Ovary (tissue), 9 donors: Measurements from ENCODE around the gene SRPK1. TPM values are rescaled to one million over a fixed set of nuclear protein-coding genes. Genes with fewer than 3 reads are reported as not detected.
"Not testable (repeated sequence)": the region's sequence is repeated elsewhere in the genome, so short reads cannot be mapped to it uniquely, and the experiment has no call there.

ENCODE experiments used
- DNase-seq, 5 donors: peaks; one replicate each; pipeline ENCODE4 v3.0.0-alpha.2; 2019 to 2020
- H3K27ac ChIP-seq, 2 donors: fragments of 200-600 bp; one replicate each; pipeline versions ENCODE4 v1.5.1 to v1.8.0; 2019 to 2022
- H3K27me3 ChIP-seq: fragments of 200-600 bp; one replicate; pipeline ENCODE4 v1.8.0; 2022
- H3K36me3 ChIP-seq: fragments of 200-600 bp; sonication (generic); one replicate; pipeline ENCODE4 v1.5.1; 2019
- H3K4me1 ChIP-seq: one replicate; pipeline ENCODE4 v1.8.1; 2013; ENCODE audit warnings: mild to moderate bottlenecking, moderate library complexity; ENCODE audit not compliant: insufficient read depth
- H3K4me3 ChIP-seq: fragments of 200-600 bp; sonication (generic); one replicate; pipeline ENCODE4 v1.5.1; 2017
- H3K9me3 ChIP-seq, 2 donors: fragments of 200-600 bp in 1 of 2; sonication (generic) in 1 of 2; one replicate each; pipeline versions ENCODE4 v1.5.1 to v1.8.1; 2013 to 2019; ENCODE audit warnings: mild to moderate bottlenecking in 1 of 2, moderate library complexity in 1 of 2
- EP300 ChIP-seq: sonication (generic); formaldehyde crosslinking; IDR thresholded peaks from one replicate; pipeline ENCODE4 v1.6.1; 2017; ENCODE audit warnings: antibody characterized with exemption
- POLR2A ChIP-seq: fragments of 450-650 bp; IDR thresholded peaks from one replicate; pipeline ENCODE4 v1.6.1; 2017; ENCODE audit warnings: antibody characterized with exemption, mild to moderate bottlenecking, moderate library complexity
- WGBS, 3 donors: extraction: QIAGEN DNeasy Blood & Tissue Kit in 1 of 3; methylation state at CpG; one replicate each; pipeline versions ENCODE4 v1.1.5 to v1.1.7; 2013 to 2017; 5-methylcytosine and 5-hydroxymethylcytosine counted together
- intact Hi-C, 4 donors: fragments of 100-400 bp; cut with DNase I; formaldehyde crosslinking; loops; one replicate each; pipeline versions ENCODE4 v1.11.0 to v1.15.1; 2022 to 2023
- polyA plus RNA-seq, 2 donors: library from polyadenylated mRNA; stranded (reverse); fragments of 200-250 nt in 1 of 2; fragments of 350-450 nt in 1 of 2; fragmentation: Illumina TruSeq in 1 of 2; extraction: RNeasy Lipid Tissue Mini Kit (QIAGEN cat#74804) in 1 of 2; gene quantifications; one replicate each; pipeline ENCODE4 v1.2.3, GENCODE V29; 2013 to 2014
- total RNA-seq, 7 donors: library from RNA; depleted of rRNA in 2 of 7; stranded (reverse); fragments of >200 nt in 2 of 7; fragmentation: NEBNext Ultra II Directional in 3 of 7; extraction: Animal tissue kit (Norgen Biotek cat#: 25700) in 3 of 7; gene quantifications; one replicate each; pipeline versions ENCODE4 v1.1.0 to v1.2.4, GENCODE V29; 2016 to 2023
- TF ChIP-seq, protein P1 (sequence below), 3 donors: fragments of 450-650 bp in 2 of 3; fragments of 200-600 bp in 1 of 3; IDR thresholded peaks; one replicate each; pipeline versions ENCODE4 v1.5.1 to v1.8.0; 2016 to 2022; ENCODE audit warnings: antibody characterized with exemption in 3 of 3, mild to moderate bottlenecking in 1 of 3
- donor health status: DM: no; HTN: no; CAD: no; lungs with moderate emphysema.
- donor health status: DM: no; HTN: no; CAD: no.
- donor health status: Bipolar disorder and iron deficiency.
- donor health status: DM: yes; HTN: yes; CAD: no.
- donor health status: DM: no; HTN: no; CAD: no.
- donor health status: DM: yes; HTN: yes; CAD: no.

The SRPK1 gene
- total and polyA plus RNA-seq, 9 donors, result 7.3 to 28.4 (median 23.3) TPM

DNA sequence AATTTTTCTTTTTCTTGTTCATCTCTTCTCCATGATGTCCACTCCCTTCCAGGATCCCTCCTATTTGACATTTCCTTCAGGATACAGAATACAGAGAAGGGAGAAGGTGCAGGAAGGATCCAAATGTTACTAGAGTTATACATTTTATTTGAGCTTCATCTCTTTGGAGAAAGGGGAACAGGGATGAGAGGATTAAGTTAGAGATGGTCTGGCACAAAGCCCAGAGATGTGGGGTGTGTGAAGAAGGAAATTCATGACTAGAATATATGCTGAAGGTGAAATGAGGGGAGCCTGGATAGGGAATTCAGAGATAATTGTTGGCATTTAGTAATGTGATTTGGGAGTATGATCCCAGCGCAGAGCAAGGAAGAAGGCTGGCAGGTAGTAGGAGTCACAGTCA, 22.5 kb upstream of the SRPK1 start:
- TF ChIP-seq, protein P1, sequence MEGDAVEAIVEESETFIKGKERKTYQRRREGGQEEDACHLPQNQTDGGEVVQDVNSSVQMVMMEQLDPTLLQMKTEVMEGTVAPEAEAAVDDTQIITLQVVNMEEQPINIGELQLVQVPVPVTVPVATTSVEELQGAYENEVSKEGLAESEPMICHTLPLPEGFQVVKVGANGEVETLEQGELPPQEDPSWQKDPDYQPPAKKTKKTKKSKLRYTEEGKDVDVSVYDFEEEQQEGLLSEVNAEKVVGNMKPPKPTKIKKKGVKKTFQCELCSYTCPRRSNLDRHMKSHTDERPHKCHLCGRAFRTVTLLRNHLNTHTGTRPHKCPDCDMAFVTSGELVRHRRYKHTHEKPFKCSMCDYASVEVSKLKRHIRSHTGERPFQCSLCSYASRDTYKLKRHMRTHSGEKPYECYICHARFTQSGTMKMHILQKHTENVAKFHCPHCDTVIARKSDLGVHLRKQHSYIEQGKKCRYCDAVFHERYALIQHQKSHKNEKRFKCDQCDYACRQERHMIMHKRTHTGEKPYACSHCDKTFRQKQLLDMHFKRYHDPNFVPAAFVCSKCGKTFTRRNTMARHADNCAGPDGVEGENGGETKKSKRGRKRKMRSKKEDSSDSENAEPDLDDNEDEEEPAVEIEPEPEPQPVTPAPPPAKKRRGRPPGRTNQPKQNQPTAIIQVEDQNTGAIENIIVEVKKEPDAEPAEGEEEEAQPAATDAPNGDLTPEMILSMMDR (IDR thresholded peaks at IDR 0.05), result no peak
- no peak for TF ChIP-seq POLR2A
- no peak for TF ChIP-seq EP300
- H3K9me3 ChIP-seq, result no peaks in the 10 kb centered on the region
- H3K4me3 ChIP-seq, result no peak overlapping the region
- DNase-seq, result no peak
- no peaks in the 10 kb centered on the region for H3K4me1 ChIP-seq
- 82 to 92% (median 86%) methylated on average over 1 of the region's 1 CpG for WGBS, 3 donors
- H3K27me3 ChIP-seq, result no peaks in the 10 kb centered on the region
- H3K27ac ChIP-seq, result no peak overlapping the region
- intact Hi-C loops, result no loop called here
- no peaks in the 10 kb centered on the region for H3K36me3 ChIP-seq

DNA sequence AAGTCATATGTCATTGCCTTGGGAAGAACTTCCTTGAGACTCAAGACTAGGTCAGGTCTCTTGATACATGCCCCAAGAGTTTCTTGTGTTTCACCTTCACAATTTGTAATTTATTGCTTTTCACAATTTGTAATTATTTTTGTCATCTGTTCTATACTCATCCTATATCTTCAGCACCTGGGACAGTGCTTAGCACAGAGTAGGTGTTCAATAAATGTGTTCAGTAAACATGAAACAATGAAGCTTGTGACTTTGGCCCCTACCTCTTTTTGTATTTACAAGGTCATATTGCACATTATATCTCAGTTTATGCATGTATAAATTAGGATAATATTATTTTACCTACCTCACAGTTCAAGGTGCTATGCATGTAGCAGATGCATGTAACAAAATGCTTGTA, 21.5 kb upstream of the SRPK1 start:
- no peaks in the 10 kb centered on the region for H3K9me3 ChIP-seq
- no peaks in the 10 kb centered on the region for H3K4me1 ChIP-seq
- TF ChIP-seq, protein P1 (IDR thresholded peaks at IDR 0.05), result no peak
- TF ChIP-seq POLR2A (no peak), EP300 (no peak)
- intact Hi-C loops, result no loop called here
- no peaks in the 10 kb centered on the region for H3K27me3 ChIP-seq
- H3K36me3 ChIP-seq, result no peaks in the 10 kb centered on the region
- no peak overlapping the region for H3K4me3 ChIP-seq
- H3K27ac ChIP-seq, result no peak overlapping the region
- DNase-seq, result no peak

DNA sequence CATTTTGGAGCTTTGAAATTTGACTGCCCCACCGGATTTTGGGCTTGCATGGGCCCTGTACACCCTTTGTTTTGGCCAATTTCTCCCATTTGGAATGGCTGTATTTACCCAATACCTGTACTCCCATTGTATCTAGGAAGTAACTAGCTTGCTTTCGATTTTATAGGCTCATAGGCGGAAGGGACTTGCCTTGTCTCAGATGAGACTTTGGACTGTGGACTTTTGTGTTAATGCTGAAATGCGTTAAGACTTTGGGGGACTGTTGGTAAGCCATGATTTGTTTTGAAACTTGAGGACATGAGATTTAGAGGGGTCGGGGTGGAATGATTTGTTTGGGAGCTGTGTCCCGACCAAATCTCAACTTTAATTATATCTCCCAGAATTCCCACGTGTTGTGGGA, 20.3 kb upstream of the SRPK1 start:
- H3K36me3 ChIP-seq, H3K4me1 ChIP-seq, intact Hi-C loops, DNase-seq, H3K4me3 ChIP-seq, H3K27me3 ChIP-seq, H3K9me3 ChIP-seq, H3K27ac ChIP-seq: not testable (repeated sequence)
- WGBS, 3 donors, result 83 to 89% (median 85%) methylated on average over 7 of the region's 7 CpGs

DNA sequence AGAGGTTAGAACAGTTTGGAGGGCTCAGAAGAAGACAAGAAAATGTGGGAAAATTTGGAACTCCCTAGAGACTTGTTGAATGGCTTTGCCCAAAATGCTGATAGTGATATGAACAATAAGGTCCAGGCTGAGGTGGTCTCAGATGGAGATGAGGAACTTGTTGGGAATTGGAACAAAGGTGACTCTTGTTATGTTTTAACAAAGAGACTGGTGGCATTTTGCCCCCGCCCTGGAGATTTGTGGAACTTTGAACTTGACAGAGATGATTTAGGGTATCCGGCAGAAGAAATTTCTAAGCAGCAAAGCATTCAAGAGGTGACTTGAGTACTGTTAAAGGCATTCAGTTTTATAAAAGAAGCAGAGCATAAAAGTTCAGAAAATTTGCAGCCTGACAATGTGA, 19.1 kb upstream of the SRPK1 start:
- H3K4me1 ChIP-seq, DNase-seq, H3K9me3 ChIP-seq, H3K4me3 ChIP-seq, H3K36me3 ChIP-seq, intact Hi-C loops, H3K27ac ChIP-seq, H3K27me3 ChIP-seq: not testable (repeated sequence)
- WGBS, 3 donors, result 94 to 95% (median 94%) methylated on average over 2 of the region's 2 CpGs

DNA sequence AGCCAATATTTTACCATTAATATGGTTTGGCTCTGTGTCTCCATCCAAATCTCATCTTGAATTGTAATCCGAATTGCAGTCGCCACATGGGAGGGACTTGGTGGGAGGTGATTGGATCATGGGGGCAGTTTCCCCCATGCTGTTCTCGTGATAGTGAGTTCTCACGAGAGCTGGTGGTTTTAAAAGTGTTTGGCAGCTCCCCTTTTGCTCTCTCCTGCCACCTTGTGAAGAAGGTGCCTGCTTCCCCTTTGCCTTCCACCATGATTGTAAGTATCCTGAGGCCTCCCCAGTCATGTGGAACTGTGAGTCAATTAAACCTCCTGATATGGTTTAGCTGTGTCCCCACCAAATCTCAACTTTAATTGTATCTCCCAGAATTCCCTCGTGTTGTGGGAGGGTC, 18.4 kb upstream of the SRPK1 start:
- intact Hi-C loops, H3K27me3 ChIP-seq, H3K9me3 ChIP-seq, H3K4me3 ChIP-seq, H3K36me3 ChIP-seq, H3K4me1 ChIP-seq, H3K27ac ChIP-seq, DNase-seq: not testable (repeated sequence)
- 81 to 87% (median 86%) methylated on average over 5 of the region's 5 CpGs for WGBS, 3 donors

DNA sequence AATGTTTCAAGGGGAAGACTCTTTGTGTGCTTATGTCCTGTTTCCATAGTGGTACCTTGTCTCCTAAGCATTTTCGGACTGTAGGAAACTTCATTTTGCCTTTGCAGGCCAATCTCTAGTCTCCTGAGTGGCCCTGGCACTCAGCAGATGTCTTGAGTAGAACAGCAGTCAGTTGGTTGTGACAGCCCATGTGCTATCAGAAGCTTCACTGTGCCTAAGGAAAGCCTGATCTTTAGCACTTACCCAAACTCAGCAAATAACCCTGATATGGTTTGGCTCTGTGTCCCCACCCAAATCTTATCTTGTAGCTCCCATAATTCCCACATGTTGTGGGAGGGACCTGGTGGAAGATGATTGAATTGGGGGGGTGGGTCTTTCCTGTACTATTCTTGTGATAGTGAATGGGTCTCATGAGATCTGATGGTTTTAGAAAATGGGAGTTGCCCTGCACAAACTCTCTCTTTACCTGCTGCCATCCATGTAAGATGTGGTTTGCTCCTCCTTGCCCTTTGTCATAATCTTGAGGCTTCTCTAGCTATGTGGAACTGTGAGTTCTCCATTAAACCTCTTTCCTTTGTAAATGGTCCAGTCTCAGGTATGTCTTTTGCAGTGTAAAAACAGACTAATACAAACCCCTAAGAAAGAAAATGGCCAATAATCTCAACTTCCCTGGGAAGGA, 15.9 kb upstream of the SRPK1 start:
- Histone ChIP-seq H3K4me3 (no peak overlapping the region), H3K27me3 (no peaks in the 10 kb centered on the region), H3K9me3 (no peaks in the 10 kb centered on the region), H3K4me1 (no peaks in the 10 kb centered on the region), H3K36me3 (no peaks in the 10 kb centered on the region), H3K27ac (no peak overlapping the region)
- WGBS, 3 donors, result 87 to 95% (median 88%) methylated on average over 1 of the region's 1 CpG
- TF ChIP-seq EP300 (no peak), POLR2A (no peak)
- TF ChIP-seq, protein P1 (IDR thresholded peaks at IDR 0.05), result no peak
- intact Hi-C loops, result no loop called here
- no peak for DNase-seq
